ENCODE results near the gene EIF2S1.
A peak's percentile ranks its signal among the peaks of the same experiment; 100 is the strongest.
"Not testable (repeated sequence)": the region's sequence is repeated elsewhere in the genome, so short reads cannot be mapped to it uniquely, and the experiment has no call there.

The EIF2S1 gene
- 48.9 to 435 (median 98.0) reads per million in 9 experiments for total RNA-seq

DNA sequence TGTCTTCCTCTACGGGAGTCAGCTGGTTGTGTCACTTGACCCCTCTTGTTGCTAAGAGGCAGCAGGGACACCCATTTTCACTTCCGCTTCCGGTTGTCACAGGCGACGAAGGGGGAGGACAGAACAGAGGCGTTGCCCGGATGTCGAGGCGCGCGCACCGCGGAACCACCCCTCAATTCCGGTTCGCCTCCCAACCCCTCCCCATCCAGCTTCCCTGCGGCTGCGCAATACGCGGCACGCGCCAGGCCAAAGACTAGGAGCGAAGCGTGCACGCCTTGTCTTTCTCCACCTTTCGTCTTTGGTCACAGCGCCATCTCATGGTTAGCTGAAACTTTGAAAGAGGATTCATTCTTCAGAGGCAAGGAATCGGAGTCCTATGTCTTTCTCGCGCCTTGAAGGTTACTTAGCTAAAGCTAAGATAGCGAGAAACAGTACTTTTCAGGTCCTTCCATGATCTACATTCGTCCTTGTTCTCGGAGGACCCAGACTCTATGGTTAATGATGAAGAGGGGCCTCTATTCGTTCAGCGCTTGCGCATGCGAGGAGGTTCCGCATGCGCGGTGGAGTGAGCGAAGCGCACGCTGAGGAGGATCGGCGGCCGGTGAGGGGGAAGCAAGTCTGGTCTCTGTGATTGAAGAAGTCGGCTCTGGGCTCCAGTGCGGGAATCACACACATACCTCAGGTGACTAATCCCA is at the start of gene EIF2S1, which contains the start of gene ATP6V1D:
EIF2S1 (plus strand) TSS at position 554 of the 695 bp plus-strand sequence. CDS start 4,440 bp downstream, outside the sequence.
ATP6V1D (minus strand) TSS at position 30 of the 695 bp plus-strand sequence. CDS start 106 bp downstream, outside the sequence.
- peaks cover 28 to 51% of the 10 kb centered on the region in 2 donors for H3K4me1 Mint-ChIP-seq (ENCODE audit: low read depth in 2 of 2)
- H3K4me3 Mint-ChIP-seq: peak within 1 kb of the TSS; percentile 92 to 98
- DNase-seq: peak; percentile 99
- peak within 1 kb of the TSS; percentile 97 to 98 for H3K27ac Mint-ChIP-seq
- no peaks in the 10 kb centered on the region for H3K27me3 Mint-ChIP-seq
- H3K9me3 Mint-ChIP-seq: no peaks in the 10 kb centered on the region
- ATAC-seq (replicated peaks): peak; percentile 88
- peaks cover 47% of the 10 kb centered on the region for H3K36me3 Mint-ChIP-seq (ENCODE audit: insufficient read depth)

GRCh38 chr14:67311868-67312267 is 48.3 kb upstream of the EIF2S1 start:
- H3K4me3 Mint-ChIP-seq: no peak overlapping the region
- H3K27ac Mint-ChIP-seq: no peak overlapping the region
- ATAC-seq (replicated peaks) (no peak), DNase-seq (no peak)
- no peaks in the 10 kb centered on the region for H3K27me3 Mint-ChIP-seq
- peaks cover 26% of the 10 kb centered on the region for H3K36me3 Mint-ChIP-seq (ENCODE audit: insufficient read depth)
- no peaks in the 10 kb centered on the region for H3K4me1 Mint-ChIP-seq (ENCODE audit: low read depth in 2 of 2)
- no peaks in the 10 kb centered on the region for H3K9me3 Mint-ChIP-seq

GRCh38 chr14:67313153-67313552 is 47.0 kb upstream of the EIF2S1 start:
- DNase-seq (no peak), ATAC-seq (replicated peaks) (no peak)
- Mint-ChIP-seq H3K27ac (peak overlapping the region in 1 of 2 donors; percentile 54), H3K9me3 (no peaks in the 10 kb centered on the region), H3K27me3 (no peaks in the 10 kb centered on the region), H3K4me1 (ENCODE audit: low read depth in 2 of 2) (no peaks in the 10 kb centered on the region), H3K4me3 (no peak overlapping the region), H3K36me3 (ENCODE audit: insufficient read depth) (peaks cover 27% of the 10 kb centered on the region)

GRCh38 chr14:67317822-67318221 is 42.3 kb upstream of the EIF2S1 start:
- ATAC-seq (replicated peaks): no peak
- Mint-ChIP-seq H3K9me3 (no peaks in the 10 kb centered on the region), H3K36me3 (ENCODE audit: insufficient read depth) (peaks cover 20% of the 10 kb centered on the region), H3K27ac (no peak overlapping the region), H3K4me3 (no peak overlapping the region), H3K27me3 (no peaks in the 10 kb centered on the region), H3K4me1 (ENCODE audit: low read depth in 2 of 2) (no peaks in the 10 kb centered on the region)
- DNase-seq: no peak

- Mint-ChIP-seq H3K4me1 (ENCODE audit: low read depth in 2 of 2) (no peaks in the 10 kb centered on the region), H3K36me3 (ENCODE audit: insufficient read depth) (peaks cover 14% of the 10 kb centered on the region), H3K9me3 (no peaks in the 10 kb centered on the region), H3K27me3 (no peaks in the 10 kb centered on the region), H3K27ac (no peak overlapping the region), H3K4me3 (no peak overlapping the region)
- ATAC-seq (replicated peaks): no peak
- no peak for DNase-seq
Measured at GRCh38 chr14:67319142-67319541, 41.0 kb upstream of the EIF2S1 start.

GRCh38 chr14:67329666-67330065 is 30.5 kb upstream of the EIF2S1 start:
- ATAC-seq (replicated peaks); DNase-seq; H3K27ac Mint-ChIP-seq; H3K4me1 Mint-ChIP-seq (ENCODE audit: low read depth in 2 of 2); H3K27me3 Mint-ChIP-seq; H3K4me3 Mint-ChIP-seq; H3K9me3 Mint-ChIP-seq: not testable (repeated sequence)
- H3K36me3 Mint-ChIP-seq (ENCODE audit: insufficient read depth): peaks cover 29% of the 10 kb centered on the region

GRCh38 chr14:67331368-67332125 is 28.6 kb upstream of the EIF2S1 start:
- DNase-seq (no peak), ATAC-seq (replicated peaks) (no peak)
- Mint-ChIP-seq H3K27ac (peak overlapping the region in 1 of 2 donors; percentile 64), H3K9me3 (no peaks in the 10 kb centered on the region), H3K36me3 (ENCODE audit: insufficient read depth) (peaks cover 28% of the 10 kb centered on the region), H3K27me3 (no peaks in the 10 kb centered on the region), H3K4me3 (no peak overlapping the region), H3K4me1 (ENCODE audit: low read depth in 2 of 2) (no peaks in the 10 kb centered on the region)

GRCh38 chr14:67332468-67332867 is 27.7 kb upstream of the EIF2S1 start:
- no peak overlapping the region for H3K4me3 Mint-ChIP-seq
- H3K9me3 Mint-ChIP-seq: no peaks in the 10 kb centered on the region
- H3K27me3 Mint-ChIP-seq: no peaks in the 10 kb centered on the region
- H3K36me3 Mint-ChIP-seq (ENCODE audit: insufficient read depth): peaks cover 38% of the 10 kb centered on the region
- DNase-seq (no peak), ATAC-seq (replicated peaks) (no peak)
- H3K27ac Mint-ChIP-seq: peak overlapping the region in 1 of 2 donors; percentile 7
- H3K4me1 Mint-ChIP-seq (ENCODE audit: low read depth in 2 of 2): no peaks in the 10 kb centered on the region

- no peaks in the 10 kb centered on the region for H3K27me3 Mint-ChIP-seq
- no peak overlapping the region for H3K27ac Mint-ChIP-seq
- peaks cover 62% of the 10 kb centered on the region for H3K36me3 Mint-ChIP-seq (ENCODE audit: insufficient read depth)
- no peak for DNase-seq
- no peaks in the 10 kb centered on the region for H3K4me1 Mint-ChIP-seq (ENCODE audit: low read depth in 2 of 2)
- ATAC-seq (replicated peaks): no peak
- H3K4me3 Mint-ChIP-seq: no peak overlapping the region
- H3K9me3 Mint-ChIP-seq: no peaks in the 10 kb centered on the region
Measured at GRCh38 chr14:67335781-67336180, 24.3 kb upstream of the EIF2S1 start.

GRCh38 chr14:67341231-67341630 is 18.9 kb upstream of the EIF2S1 start:
- not testable (repeated sequence) for ATAC-seq (replicated peaks); H3K4me1 Mint-ChIP-seq (ENCODE audit: low read depth in 2 of 2); H3K27me3 Mint-ChIP-seq; H3K9me3 Mint-ChIP-seq; H3K27ac Mint-ChIP-seq; DNase-seq; H3K4me3 Mint-ChIP-seq
- H3K36me3 Mint-ChIP-seq (ENCODE audit: insufficient read depth): peaks cover 74% of the 10 kb centered on the region

- Mint-ChIP-seq H3K36me3 (ENCODE audit: insufficient read depth) (peaks cover 75% of the 10 kb centered on the region), H3K4me1 (ENCODE audit: low read depth in 2 of 2) (no peaks in the 10 kb centered on the region), H3K27me3 (no peaks in the 10 kb centered on the region), H3K4me3 (no peak overlapping the region), H3K9me3 (no peaks in the 10 kb centered on the region), H3K27ac (peak overlapping the region in 1 of 2 donors; percentile 38)
- no peak for ATAC-seq (replicated peaks)
- DNase-seq: no peak
Measured at GRCh38 chr14:67343601-67344230, 16.4 kb upstream of the EIF2S1 start.

DNA sequence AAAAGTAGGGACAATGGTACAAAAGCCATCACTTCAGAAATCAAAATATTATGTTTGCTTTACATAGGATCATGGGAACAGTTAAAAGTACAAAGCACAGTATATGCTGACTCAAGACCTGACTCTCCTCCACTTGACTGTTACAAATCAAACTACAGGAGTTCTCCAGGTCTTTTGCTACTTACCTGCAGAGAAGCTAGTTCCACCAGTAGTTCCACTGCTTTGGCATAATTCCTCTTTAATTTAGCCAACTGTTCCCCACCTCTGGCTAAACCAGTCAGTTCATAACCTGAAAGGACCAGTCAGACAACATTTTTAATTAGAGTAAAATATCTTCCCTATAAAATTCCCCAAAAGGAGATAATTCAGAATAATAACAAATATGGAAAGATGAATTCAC is 14.5 kb upstream of the EIF2S1 start:
- ATAC-seq (replicated peaks): no peak
- DNase-seq: no peak
- no peak overlapping the region for H3K27ac Mint-ChIP-seq
- H3K36me3 Mint-ChIP-seq (ENCODE audit: insufficient read depth): peaks cover 76% of the 10 kb centered on the region
- no peaks in the 10 kb centered on the region for H3K4me1 Mint-ChIP-seq (ENCODE audit: low read depth in 2 of 2)
- H3K4me3 Mint-ChIP-seq: no peak overlapping the region
- no peaks in the 10 kb centered on the region for H3K9me3 Mint-ChIP-seq
- H3K27me3 Mint-ChIP-seq: no peaks in the 10 kb centered on the region

- H3K36me3 Mint-ChIP-seq (ENCODE audit: insufficient read depth): peaks cover 61% of the 10 kb centered on the region
- no peak for ATAC-seq (replicated peaks)
Measured at GRCh38 chr14:67352055-67352454, 8.1 kb upstream of the EIF2S1 start.

More at GRCh38 chr14:67352055-67352454, 8.1 kb upstream of the EIF2S1 start:
- Mint-ChIP-seq H3K4me1 (ENCODE audit: low read depth in 2 of 2) (peaks cover 0 to 9% of the 10 kb centered on the region in 2 donors), H3K27me3 (no peaks in the 10 kb centered on the region), H3K4me3 (no peak overlapping the region), H3K9me3 (no peaks in the 10 kb centered on the region), H3K27ac (no peak overlapping the region)
- DNase-seq: no peak
